Erythroblast (primary cell): Measurements from ENCODE around the gene PRM3.

Experiments used
- GATA1 ChIP-seq: IDR thresholded peaks from 2 replicates; pipeline ENCODE4 v1.6.1; 2011; ENCODE audit warnings: low read depth, mild to moderate bottlenecking, control low read depth, low read length, moderate library complexity
- POLR2A ChIP-seq: IDR thresholded peaks from 2 replicates; pipeline ENCODE4 v1.6.1; 2011; ENCODE audit warnings: mild to moderate bottlenecking, low read length

GRCh38 chr16:11280616-11281522 lies 7.4 kb upstream of the PRM3 start, which contains the start of gene PRM1:
- TF ChIP-seq POLR2A: no peak
- no peak for TF ChIP-seq GATA1
